GM19035 (cell line): Measurements from ENCODE around the gene FCMR.

Experiments used
- ATAC-seq: cut with Tn5 transposase; IDR thresholded peaks from one replicate; pipeline ENCODE4 v1.9.1; 2021; ENCODE audit not compliant: unreplicated experiment

FCMR gene, protein sequence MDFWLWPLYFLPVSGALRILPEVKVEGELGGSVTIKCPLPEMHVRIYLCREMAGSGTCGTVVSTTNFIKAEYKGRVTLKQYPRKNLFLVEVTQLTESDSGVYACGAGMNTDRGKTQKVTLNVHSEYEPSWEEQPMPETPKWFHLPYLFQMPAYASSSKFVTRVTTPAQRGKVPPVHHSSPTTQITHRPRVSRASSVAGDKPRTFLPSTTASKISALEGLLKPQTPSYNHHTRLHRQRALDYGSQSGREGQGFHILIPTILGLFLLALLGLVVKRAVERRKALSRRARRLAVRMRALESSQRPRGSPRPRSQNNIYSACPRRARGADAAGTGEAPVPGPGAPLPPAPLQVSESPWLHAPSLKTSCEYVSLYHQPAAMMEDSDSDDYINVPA

DNA sequence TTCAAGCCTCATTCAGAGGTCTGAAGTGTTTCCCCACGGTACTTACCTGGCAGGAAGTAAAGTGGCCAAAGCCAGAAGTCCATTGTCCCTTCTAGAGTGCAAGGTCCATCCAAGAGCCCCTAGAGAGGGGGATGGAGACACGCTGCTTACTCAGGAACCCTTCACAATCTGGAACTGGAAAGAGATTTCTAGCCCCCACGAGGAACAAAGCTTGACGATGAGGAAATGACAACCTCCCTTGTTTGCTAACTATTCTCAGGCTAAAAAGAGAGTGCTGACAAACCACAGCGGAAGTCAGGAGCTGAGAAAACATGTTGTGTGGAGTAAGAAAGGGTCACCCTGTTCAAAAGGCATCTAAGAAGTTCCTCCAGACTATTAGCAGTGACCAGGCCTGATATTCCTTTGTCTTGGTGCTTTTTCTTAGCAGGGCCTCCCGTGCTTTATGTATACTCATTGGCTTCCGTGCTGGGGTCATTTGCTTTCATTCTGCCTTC, at the start of gene FCMR:
Gene FCMR, minus strand, starts transcription at position 170 of the 494 bp plus-strand sequence. Its CDS starts 87 bp downstream, at position 83.
- ATAC-seq, result no peak

DNA sequence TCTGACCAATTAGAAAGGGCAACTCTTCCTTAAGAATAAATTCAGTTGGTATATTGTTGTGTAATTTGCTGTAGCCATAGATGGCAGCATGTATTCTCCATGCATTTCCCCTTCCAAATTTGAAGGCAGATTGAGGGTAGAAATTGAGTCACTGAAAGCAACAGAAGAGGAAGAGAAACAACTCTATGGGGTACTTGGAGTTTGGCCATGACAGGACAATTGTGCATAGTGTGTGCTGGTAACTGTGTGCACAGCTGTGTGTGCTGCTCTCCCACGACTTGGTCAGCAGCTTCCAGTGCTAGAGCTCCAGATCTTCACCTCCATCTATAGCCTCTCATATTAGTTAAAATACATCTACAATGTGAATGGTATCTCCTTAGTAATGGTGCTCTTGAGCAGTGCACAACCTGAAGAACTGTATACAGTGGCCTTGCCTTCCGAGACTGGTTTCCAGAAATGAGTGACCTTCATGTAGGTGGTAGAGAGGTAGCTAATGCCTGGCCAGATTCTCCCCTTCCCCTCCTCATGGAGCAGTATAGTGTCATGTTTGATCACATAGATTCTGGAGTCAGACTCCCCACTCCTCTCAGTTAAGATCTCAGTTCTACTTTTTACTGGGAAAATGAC, 49.4 kb upstream of the FCMR start:
- peak; percentile 74 for ATAC-seq

DNA sequence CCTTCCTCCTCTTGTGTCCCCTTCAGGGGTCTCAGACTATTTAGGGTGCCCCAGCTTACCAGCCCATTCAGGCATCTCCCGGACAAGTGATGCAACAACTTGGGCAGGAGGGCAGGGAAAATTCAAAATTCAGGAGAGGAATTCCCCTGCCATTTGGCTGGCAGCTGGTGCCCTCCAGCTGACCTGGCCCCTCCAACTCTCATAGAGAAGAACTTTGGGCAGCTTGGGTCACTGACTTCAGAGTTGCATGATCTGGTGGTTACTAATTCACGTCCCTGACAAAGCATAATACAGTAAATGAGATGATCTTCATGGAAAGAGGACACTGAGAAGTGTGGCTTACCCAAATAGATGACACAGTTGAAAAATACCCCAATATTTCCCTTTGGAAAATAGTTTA, 48.7 kb upstream of the FCMR start, which contains the start of gene FCAMR:
Gene FCAMR, minus strand, starts transcription at position 15 of the 400 bp plus-strand sequence. CDS start 335 bp downstream, outside the sequence.
- ATAC-seq, result no peak

DNA sequence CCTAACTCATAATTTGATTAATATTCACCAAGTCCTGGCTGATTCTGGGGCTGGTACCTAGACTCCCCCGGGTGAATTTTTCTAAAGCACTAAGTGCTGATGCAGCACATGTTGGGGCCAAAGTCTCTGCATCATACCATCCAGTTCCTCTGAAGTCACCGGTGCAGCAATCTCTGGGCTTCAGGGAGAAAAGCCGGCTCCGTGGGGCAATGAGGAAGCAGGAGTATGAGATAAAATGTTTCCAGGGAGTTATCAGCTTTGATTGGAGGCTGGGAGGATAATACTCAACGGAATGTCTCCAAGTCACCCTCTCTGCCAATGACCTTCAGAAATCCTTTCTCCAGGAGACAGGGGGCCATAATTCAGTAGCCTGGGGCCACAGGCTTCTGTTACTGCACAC, 47.3 kb upstream of the FCMR start:
- no peak for ATAC-seq

DNA sequence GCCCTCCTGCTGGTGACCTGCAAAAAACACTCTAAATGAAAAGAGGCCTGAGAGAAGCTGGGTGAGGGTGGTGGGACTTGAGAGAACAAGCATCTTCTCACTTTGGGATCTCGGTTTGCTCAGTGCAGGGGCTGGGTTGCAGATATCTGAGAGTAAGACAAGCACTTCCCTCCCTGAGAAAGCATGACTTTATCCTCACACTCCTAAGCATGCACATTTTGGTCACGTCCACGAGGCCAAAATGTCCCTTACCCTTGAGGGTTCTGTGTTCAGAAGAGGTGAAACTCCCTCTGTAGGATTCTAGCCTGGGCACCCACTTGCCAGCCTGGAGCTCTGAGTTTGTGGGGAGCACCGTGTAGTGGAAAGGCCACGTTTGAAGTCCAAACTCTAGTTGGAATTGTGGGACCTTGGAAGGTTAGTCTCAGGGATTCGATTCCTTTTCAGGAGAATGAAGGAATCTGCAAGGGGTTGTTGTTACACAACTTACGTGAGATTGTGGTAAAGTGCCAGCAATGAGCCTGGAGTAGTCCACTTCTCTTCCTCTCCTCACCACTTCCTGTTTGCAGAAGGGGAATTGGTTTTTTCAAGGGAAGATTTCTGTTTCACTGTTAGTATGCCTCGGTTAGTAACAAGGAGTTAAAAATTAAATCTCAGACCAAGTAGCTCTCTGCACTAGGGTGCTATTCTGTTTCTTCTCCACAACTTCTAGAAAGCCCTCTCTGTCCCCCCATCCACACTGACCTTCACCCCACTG, 45.5 kb upstream of the FCMR start:
- ATAC-seq, result no peak

DNA sequence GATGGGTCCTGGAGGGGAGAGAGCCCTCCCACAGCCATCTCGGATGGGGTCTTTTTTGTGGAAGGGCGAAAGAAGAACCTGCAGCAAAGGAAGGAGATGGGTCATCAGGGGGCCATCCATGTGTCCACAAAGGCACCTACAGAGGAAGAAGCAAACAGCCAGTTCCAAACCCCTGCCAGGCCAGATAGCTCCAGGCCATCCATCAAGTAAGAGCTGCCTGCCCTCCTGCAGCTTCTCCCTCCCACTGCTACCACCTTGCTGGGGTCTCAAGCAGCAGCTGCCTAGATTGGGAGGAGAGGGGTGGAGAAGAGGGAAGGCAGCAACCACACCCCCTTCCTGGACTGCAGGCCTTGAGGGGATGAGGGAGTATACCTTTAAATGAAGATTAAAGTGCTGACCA, 44.0 kb upstream of the FCMR start:
- no peak for ATAC-seq

DNA sequence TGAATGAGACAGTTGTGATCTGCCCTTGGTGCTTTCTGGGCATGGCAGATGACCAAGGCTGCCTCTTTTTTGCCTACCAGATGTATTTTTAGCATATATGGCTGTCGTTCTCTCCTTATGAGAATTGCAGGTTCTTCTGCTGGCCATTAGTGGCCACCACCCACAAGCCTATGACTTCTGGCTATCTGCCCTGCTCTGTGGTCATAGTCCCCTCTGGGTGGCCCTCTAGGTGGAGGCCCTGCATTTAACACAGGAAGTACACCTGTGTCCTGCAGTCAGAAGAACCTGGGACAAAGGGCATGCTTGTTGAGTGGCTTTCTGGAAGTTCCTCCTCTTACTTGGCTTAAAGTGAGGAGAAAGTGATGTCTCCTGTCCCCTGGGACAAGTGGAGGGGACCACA, 42.0 kb upstream of the FCMR start:
- ATAC-seq, result no peak

DNA sequence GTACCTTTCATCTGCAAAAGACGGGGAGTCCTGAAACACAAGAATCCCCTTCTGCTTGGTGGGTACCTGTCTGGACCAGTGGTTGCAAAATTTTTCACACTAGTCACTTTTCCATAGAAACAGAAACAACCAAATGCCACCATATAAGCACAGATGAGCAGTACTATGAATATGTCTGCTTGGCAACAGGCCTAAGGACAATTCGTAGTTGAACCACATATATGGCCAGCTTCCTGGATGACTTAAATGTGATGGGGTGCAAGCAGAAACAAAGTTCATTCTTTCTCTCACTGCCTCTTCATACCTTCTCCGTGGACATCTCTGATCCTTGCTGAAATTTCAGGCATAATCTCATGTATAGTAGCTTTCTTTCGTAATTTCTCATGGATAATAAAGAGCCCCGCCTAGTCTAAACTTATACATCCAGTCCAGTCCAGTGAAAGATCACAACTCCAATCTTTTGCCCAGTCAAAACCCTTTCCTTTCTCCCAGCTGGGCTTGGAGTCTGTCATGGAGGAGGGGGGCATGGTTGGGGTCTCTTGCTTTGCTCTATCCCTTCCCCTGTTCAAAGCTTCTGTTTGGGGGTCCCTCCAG, 41.5 kb upstream of the FCMR start:
- no peak for ATAC-seq

DNA sequence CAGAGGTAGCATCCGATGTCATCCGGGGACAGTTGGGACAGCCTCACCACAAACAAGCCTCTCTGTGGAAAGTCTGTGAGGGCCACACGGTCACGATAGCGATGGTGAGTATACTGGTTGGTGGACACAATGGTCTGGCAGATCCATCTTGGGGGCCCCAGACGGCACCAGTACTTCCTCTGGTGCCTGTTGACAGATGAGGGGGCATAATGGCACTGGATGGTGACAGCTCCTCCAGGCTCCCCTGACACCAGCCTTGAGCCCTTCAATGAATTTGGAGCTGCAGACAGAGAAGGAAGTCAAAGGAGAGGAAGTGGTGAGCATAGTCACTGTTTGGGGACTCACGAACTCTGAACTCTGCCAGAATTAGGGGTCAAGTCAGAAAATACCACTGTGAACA, 40.5 kb upstream of the FCMR start:
- no peak for ATAC-seq

DNA sequence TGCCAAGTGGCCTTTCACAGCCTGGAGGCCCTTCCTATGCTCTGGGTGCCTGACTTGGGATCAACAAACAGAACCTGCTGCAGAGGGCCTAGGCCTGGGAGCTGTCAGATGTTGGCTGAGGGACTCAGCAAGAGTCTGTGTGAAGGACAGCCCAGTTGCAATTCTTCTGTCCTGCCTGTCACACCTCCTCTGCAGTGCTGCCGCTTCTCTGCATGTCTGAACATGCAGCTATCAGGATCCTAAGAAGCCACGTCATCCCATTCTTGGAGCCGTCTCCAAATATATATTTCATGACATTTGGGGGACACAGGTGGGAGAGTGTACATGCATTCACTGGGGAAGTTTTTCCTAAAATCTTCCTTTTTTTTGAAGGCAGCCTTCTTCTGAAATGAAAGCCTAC, 39.9 kb upstream of the FCMR start:
- no peak for ATAC-seq

DNA sequence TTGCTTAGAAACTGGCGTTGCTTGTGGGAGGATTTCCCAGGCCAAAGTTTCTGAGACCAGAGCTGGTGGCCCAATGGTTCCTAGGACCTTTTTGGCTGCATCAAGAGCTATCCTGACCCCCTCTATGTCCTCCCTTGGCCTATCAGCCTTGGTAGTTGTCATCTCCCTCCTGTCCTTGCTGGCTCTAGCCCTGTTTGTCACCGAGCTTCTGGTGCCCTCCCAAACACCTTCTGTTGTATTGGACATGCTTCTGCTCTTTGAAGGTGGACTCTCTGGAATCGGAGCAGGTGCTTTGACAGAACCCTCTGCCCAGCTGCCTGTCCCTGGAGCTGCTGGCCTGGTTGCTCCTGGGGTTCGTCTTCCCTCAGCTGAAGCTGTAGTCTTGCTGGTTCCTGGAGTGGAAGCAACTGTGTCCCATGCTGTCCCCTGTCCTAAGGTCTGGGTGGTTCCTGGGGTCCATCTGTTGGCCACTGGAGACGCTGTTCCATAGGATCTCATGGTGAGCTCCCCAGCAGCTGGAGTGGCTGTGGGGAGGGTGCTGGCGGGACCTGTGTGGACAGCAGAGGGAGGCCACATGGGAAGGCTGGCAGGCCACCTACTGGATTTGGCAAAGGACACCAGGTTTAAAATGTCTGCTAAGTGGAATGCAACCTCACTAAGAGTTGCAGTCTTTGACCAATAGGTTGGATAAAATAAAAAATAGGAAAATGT, 39.1 kb upstream of the FCMR start:
- no peak for ATAC-seq

DNA sequence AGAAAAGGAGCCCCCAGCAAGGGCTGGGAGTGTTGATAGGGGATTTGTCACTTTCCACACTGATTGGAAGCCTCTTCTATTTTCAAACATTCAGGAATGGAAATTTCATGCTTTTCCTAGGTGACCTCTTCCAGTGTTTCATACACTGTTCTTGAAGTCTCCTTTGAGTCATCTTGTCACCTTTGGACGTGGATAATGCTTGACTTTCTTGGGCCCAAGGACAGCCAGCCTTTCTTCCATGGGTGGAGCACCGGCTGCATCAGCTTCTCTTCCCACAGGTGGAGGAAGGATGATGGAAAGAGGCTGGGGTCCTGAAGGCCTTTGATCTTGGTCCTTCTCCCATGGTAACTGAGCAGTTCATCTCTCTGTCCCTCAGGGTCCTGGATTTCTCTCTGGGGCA, 36.4 kb upstream of the FCMR start:
- no peak for ATAC-seq

DNA sequence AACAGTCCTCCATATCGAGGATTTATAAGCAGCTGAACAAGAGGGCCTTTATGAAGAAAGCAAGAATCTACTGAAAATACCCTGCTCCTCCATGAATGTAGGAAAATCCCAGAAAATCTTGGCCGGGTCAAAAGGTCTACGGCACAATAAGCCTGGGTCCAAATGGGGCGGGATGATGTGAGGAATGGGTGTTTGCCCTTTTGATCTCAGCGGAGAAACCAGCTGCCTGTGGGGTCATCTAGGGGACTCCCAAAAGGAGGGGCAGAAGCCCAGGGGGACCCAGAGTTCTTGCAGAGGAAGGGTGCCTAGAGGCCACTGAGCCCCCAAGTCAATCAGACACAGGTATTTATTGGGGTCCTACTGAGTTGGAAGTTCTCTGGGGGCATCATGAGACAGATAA, 35.9 kb upstream of the FCMR start:
- ATAC-seq, result no peak

DNA sequence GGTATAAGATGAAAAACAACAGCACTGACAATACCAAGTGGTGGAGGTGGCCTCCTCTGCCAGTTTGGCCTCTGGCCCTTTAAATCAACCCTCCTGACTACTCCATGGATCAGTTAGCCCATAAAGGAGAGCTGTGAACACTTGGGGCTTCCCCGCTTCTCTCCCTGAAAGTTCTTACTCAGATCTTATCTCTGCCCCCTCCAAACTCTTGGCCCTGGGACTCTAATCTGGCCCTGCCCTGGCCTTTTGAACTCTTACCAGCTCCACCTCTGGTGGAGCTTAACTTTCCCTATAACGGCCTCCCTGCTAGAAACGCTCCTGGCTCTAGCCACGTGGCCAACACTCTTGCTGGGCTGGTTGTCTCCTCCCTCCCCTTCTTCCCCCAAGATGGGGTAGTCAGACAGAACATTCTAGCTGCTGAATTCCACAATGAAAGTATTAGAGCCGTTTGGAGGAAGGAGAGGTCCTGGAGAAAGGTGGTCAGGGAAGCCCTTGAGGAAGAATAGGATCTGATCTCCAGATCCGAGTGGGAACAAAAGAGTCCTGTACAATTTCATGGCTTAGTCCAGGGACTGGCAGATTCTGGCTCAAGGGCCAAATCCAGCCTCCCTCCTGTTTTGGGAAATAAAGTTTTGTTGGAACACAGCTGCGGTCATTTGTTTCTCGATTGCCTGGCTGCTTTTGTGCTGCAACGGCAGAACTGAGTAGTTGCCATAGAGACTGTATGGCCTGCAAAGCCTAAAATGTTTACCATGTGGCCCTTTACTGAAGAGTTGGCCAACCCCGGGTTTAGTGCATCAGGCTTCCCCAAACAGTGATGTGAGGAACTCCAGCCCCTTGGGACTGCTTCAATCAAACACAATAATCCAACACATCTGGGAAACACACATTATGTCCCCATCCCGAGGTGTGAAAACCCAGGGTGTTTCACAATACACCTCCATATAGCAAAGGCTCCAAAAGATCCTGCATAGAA, 34.0 kb upstream of the FCMR start:
- no peak for ATAC-seq

DNA sequence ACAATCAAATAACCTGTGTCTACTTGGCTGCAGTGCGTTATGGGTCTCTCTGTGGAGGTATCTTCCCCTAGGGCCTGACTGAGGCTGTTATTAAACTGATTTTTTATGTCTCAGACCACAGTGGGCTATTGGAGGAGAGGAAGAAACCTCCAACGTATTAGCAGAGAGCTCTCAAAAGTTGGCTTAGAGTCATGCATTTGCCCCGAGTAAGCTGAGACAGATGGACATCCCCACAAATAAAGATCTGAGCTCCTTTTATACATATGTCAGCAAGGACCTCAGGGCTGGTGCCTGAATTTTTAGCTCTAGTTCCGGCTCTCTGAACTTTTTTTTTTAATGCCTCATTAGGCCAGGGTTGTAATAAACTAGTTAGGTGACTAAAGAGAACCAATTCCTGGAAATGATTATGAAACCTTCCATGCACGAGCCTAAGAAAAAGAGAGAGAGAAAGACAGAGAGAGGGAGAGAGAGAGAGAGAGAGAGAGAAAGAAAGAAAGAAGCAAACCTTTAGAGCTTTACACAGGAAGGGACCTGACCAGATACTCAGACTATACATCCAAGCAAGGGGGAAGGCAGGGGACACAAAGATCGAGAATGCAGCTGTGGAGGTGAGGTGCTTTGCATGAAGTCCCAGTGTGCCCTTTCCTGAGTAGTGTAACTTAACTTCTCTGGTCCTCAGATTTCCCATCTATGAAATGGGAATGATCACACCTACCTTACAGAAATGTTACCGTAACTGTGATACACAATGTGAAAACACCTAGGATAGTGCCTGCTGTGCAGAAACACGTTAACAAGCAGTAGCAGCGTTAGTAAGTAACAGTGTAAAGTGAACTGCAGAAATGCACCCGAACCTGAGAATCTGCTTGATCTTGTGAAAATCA, 33.0 kb upstream of the FCMR start:
- no peak for ATAC-seq

DNA sequence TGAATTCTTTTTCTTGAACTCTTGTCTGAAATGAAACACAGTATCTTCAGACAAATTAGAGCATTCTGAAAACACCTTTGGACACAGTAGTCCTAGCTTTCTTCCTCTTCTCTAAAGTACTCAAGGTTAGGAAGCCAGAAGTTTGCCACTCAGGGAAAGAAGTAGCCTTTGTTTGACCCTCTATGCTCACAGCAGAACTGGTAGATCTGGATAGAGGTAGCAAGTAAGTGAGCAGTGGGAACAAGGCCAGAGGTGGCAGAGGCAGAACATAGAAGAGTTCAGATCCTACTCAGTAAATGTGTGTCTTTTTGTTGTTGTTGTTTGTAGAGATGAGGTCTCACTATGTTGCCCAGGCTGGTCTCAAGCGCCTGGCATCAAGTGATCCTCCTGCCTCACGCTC, 31.9 kb upstream of the FCMR start:
- ATAC-seq, result no peak

DNA sequence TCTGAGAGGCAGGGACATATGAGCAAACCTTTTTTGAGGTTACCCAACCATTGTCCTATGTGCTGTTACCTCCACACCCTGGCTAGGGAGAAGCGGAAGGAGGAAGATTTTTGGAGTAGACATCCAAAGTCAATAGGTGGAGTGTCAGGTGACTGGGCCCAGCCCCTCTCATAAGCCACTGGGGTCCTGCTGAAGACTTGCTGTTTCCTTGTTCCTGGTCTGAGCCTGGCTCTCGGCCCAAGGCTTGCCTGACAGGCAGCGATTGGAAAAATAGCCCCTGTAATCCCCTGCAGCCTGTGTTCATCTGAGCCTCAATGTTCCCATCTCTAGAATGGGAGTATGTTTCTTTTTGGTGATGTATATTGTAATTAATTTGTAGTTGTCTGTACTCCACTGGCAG, 31.4 kb upstream of the FCMR start:
- no peak for ATAC-seq

DNA sequence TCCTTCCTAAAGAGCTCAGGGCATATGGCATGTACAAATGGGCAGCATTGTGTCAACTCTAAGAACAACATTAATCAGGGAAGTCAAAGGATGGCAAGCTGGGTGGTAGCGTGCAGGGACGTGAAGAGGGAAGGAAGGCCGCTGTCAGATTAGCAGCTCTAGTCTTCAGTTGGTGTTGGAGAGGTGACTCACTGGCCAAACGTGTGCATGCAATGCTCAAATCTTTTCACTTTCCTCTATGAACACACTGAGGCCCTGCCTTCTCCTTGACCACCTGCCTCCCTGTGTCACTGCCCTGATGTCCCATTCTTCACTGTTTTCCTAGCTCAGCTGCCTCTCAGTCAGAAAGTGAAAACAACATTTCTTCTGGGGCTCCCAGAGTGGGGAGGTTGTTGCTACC, 30.4 kb upstream of the FCMR start:
- ATAC-seq, result no peak
